Uterus (tissue), 4 donors: ENCODE measurements around the gene GPR158. TPM values are rescaled to one million over a fixed set of nuclear protein-coding genes. Genes with fewer than 3 reads are reported as not detected.

Experiments used
- DNase-seq, 2 donors: peaks; one replicate each; pipeline ENCODE4 v3.0.0-alpha.2; 2019 to 2020
- H3K27ac ChIP-seq, 2 donors: fragments of 200-600 bp; sonication (generic); 1 replicate in 1 of 2; 2 replicates in 1 of 2; pipeline ENCODE4 v1.5.1; 2016 to 2018
- H3K27me3 ChIP-seq, 2 donors: fragments of 200-600 bp; sonication (generic); one replicate each; pipeline ENCODE4 v1.5.1; 2018 to 2019; ENCODE audit warnings: control low read depth in 1 of 2
- H3K36me3 ChIP-seq, 2 donors: fragments of 200-600 bp; sonication (generic); one replicate each; pipeline ENCODE4 v1.5.1; 2019; ENCODE audit warnings: control low read depth in 1 of 2
- H3K4me1 ChIP-seq, 2 donors: fragments of 200-600 bp; sonication (generic); one replicate each; pipeline ENCODE4 v1.5.1; 2018 to 2019; ENCODE audit warnings: control low read depth in 1 of 2
- H3K4me3 ChIP-seq, 2 donors: fragments of 200-600 bp; sonication (generic); 1 replicate in 1 of 2; 2 replicates in 1 of 2; pipeline ENCODE4 v1.5.1; 2018 to 2019; ENCODE audit warnings: mild to moderate bottlenecking in 1 of 2
- H3K9me3 ChIP-seq, 2 donors: fragments of 200-600 bp; sonication (generic); one replicate each; pipeline ENCODE4 v1.5.1; 2019; ENCODE audit warnings: control low read depth in 1 of 2
- CTCF ChIP-seq, 4 experiments: fragments of 200-600 bp in 2 of 4; fragments of 450-650 bp in 2 of 4; sonication (generic) in 2 of 4; IDR thresholded peaks; one replicate each; pipeline ENCODE4 v1.5.1; 2016 to 2019; ENCODE audit warnings: antibody characterized with exemption in 4 of 4, mild to moderate bottlenecking in 2 of 4, moderate library complexity in 1 of 4
- POLR2A ChIP-seq, 2 donors: fragments of 450-650 bp; IDR thresholded peaks; one replicate each; pipeline ENCODE4 v1.6.1; 2016; ENCODE audit warnings: antibody characterized with exemption in 2 of 2, mild to moderate bottlenecking in 1 of 2, moderate library complexity in 1 of 2
- intact Hi-C: fragments of 100-400 bp; cut with DNase I; formaldehyde crosslinking; loops from one replicate; pipeline ENCODE4 v1.15.1; 2023; ENCODE audit warnings: low total_unique reads
- total RNA-seq, 4 donors: library from RNA; depleted of rRNA in 3 of 4; stranded (reverse); fragments of >200 nt in 3 of 4; gene quantifications; one replicate each; pipeline versions ENCODE4 v1.1.0 to v1.2.4, GENCODE V29; 2014 to 2023
- donor health status: DM: yes; HTN: yes; CAD: no.

The GPR158 gene
- under 1 TPM in 1 of 4 donors, not detected in 3; 0.07 TPM for total RNA-seq

- Histone ChIP-seq H3K4me3 (peak within 1 kb of the TSS; percentile 15 to 20), H3K4me1 (peaks cover 0 to 5% of the 10 kb centered on the region in 2 donors), H3K27me3 (peaks cover 4 to 32% of the 10 kb centered on the region in 2 donors), H3K9me3 (no peaks in the 10 kb centered on the region), H3K36me3 (no peaks in the 10 kb centered on the region), H3K27ac (no peak within 1 kb of the TSS)
- intact Hi-C loops, result no loop called here
- DNase-seq, result peak; percentile 55
- no peak for TF ChIP-seq CTCF (IDR thresholded peaks at IDR 0.05)
- no peak for TF ChIP-seq POLR2A (IDR thresholded peaks at IDR 0.05)
These were observed at the start of gene GPR158 for GRCh38 chr10:25174461-25175230. Gene GPR158, plus strand, starts transcription at chr10:25175001. Its CDS starts 420 bp downstream, at chr10:25175421.

GRCh38 chr10:25125201-25125611, 49.6 kb upstream of the GPR158 start:
- no peak for TF ChIP-seq CTCF (IDR thresholded peaks at IDR 0.05)
- TF ChIP-seq POLR2A (IDR thresholded peaks at IDR 0.05), result no peak
- intact Hi-C loops, result no loop called here
- no peak for DNase-seq
- no peaks in the 10 kb centered on the region for H3K36me3 ChIP-seq
- no peaks in the 10 kb centered on the region for H3K9me3 ChIP-seq
- H3K4me1 ChIP-seq, result no peaks in the 10 kb centered on the region
- no peak overlapping the region for H3K4me3 ChIP-seq
- H3K27ac ChIP-seq, result no peak overlapping the region
- no peaks in the 10 kb centered on the region for H3K27me3 ChIP-seq

- Histone ChIP-seq H3K4me3 (no peak overlapping the region), H3K36me3 (no peaks in the 10 kb centered on the region), H3K9me3 (peaks cover 0 to 3% of the 10 kb centered on the region in 2 donors), H3K27ac (no peak overlapping the region), H3K27me3 (no peaks in the 10 kb centered on the region), H3K4me1 (no peaks in the 10 kb centered on the region)
- intact Hi-C loops, result no loop called here
- no peak for DNase-seq
- no peak for TF ChIP-seq CTCF (IDR thresholded peaks at IDR 0.05)
- no peak for TF ChIP-seq POLR2A (IDR thresholded peaks at IDR 0.05)
These were observed 45.2 kb upstream of the GPR158 start for GRCh38 chr10:25129592-25129991.

GRCh38 chr10:25130906-25131305, 43.9 kb upstream of the GPR158 start:
- Histone ChIP-seq H3K4me1 (no peaks in the 10 kb centered on the region), H3K27me3 (no peaks in the 10 kb centered on the region), H3K9me3 (peaks cover 0 to 3% of the 10 kb centered on the region in 2 donors), H3K4me3 (no peak overlapping the region), H3K36me3 (no peaks in the 10 kb centered on the region), H3K27ac (no peak overlapping the region)
- TF ChIP-seq POLR2A (IDR thresholded peaks at IDR 0.05) (no peak), CTCF (IDR thresholded peaks at IDR 0.05) (no peak)
- no peak for DNase-seq
- intact Hi-C loops, result no loop called here

GRCh38 chr10:25142116-25142864, 32.5 kb upstream of the GPR158 start:
- H3K27me3 ChIP-seq, result no peaks in the 10 kb centered on the region
- intact Hi-C loops, result no loop called here
- H3K27ac ChIP-seq, result no peak overlapping the region
- no peak for TF ChIP-seq POLR2A (IDR thresholded peaks at IDR 0.05)
- no peak for TF ChIP-seq CTCF (IDR thresholded peaks at IDR 0.05)
- no peak for DNase-seq
- no peak overlapping the region for H3K4me3 ChIP-seq
- no peaks in the 10 kb centered on the region for H3K36me3 ChIP-seq
- no peaks in the 10 kb centered on the region for H3K4me1 ChIP-seq
- H3K9me3 ChIP-seq, result no peaks in the 10 kb centered on the region
